Vagina (tissue), 2 donors: Measurements from ENCODE around the gene FRMPD4.

ENCODE experiments used
- CTCF ChIP-seq, 3 experiments: fragments of 450-650 bp in 2 of 3; fragments of 200-600 bp in 1 of 3; sonication (generic) in 1 of 3; IDR thresholded peaks; one replicate each; pipeline ENCODE4 v1.5.1; 2017 to 2019; ENCODE audit warnings: antibody characterized with exemption in 3 of 3, mild to moderate bottlenecking in 2 of 3, moderate library complexity in 2 of 3
- POLR2A ChIP-seq, 2 donors: fragments of 450-650 bp; IDR thresholded peaks; one replicate each; pipeline ENCODE4 v1.6.1; 2017; ENCODE audit warnings: antibody characterized with exemption in 2 of 2, mild to moderate bottlenecking in 2 of 2, moderate library complexity in 2 of 2

DNA sequence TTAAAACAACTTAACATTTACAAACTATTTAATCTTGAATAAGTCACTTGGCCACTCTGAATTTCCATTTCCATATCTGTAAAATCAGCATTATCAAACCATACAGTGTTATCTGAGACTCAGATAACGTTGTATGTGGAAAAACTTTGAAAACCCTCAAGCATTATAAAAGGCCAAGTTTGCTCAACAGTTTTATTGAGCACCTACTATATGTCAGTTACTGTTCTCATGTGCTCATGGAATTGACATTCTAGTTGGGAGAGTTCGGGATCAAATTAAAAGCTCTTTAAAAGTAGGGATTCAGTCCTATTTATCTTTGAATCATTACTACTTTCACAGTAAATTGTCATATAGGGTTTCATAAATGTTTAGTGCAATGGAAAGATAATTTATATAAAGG lies 97.9 kb downstream of the FRMPD4 start:
- TF ChIP-seq POLR2A (IDR thresholded peaks at IDR 0.05), result no peak
- no peak for TF ChIP-seq CTCF (IDR thresholded peaks at IDR 0.05)
